ENCODE results near the gene COMMD7. TPM values are rescaled to one million over a fixed set of nuclear protein-coding genes. Genes with fewer than 3 reads are reported as not detected.

The COMMD7 gene
- total and polyA plus RNA-seq, 9 of the 15 experiments (the other 6 are each of a cell fraction or from before 2014, with no cell fraction given): 11.9 to 69.1 (median 34.7) TPM

DNA sequence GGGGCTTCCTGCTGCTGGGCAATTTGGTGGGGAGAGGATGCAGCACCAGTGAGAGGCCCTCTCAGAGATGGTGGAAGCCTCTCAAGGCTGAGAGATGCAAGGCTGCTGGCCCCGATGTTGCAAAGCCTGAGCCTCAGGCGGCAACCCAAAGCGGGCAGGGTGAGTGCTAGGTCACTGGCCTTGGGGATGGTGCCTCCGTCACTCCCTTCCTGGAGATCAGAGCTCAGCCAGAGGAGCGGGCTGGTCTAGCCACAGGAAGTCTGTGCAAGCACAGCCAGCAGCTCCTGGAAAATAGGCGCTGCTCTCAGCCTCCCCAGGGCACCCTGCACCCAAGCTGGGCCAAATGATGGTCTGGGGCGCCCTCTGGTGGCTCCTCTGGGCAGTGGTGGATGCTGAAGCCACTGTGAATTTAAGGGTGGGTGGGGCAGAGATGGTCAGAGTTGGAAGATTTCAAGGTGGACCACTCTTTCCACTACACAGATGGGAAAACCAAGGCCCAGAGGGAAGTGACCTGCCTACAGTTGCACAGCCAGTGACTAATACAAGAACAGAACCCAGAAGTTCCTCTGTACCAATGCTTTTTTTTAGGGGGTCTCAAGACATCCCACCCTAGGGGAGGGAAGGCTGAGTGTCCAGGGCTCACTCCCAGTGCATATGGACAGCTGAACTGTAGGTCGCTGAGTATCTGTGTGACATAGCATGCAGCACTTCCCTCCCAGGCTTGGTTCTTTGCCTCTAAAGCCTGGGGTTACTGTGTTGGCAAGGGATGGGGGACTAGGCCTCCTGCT lies 90.3 kb downstream of the COMMD7 start (continued):
- TF ChIP-seq ZNF407 (IDR thresholded peaks at IDR 0.05; ENCODE audit: low read depth) (no peak), ZNF143 (CRISPR knock-in tag; IDR thresholded peaks at IDR 0.05) (no peak), ZBED1 (IDR thresholded peaks at IDR 0.05) (no peak), SRSF1 (IDR thresholded peaks at IDR 0.05; ENCODE audit: low read depth, low read length) (no peak), KLF16 (IDR thresholded peaks at IDR 0.05) (0 out of 2 replicates have a peak, but pooled peaks have one; percentile 39)
- TF ChIP-seq, protein P1, sequence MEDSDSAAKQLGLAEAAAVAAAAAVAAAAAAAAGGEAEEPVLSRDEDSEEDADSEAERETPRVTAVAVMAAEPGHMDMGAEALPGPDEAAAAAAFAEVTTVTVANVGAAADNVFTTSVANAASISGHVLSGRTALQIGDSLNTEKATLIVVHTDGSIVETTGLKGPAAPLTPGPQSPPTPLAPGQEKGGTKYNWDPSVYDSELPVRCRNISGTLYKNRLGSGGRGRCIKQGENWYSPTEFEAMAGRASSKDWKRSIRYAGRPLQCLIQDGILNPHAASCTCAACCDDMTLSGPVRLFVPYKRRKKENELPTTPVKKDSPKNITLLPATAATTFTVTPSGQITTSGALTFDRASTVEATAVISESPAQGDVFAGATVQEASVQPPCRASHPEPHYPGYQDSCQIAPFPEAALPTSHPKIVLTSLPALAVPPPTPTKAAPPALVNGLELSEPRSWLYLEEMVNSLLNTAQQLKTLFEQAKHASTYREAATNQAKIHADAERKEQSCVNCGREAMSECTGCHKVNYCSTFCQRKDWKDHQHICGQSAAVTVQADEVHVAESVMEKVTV (CRISPR knock-in tag; IDR thresholded peaks at IDR 0.05): peak; percentile 96
- TF ChIP-seq, protein P2, sequence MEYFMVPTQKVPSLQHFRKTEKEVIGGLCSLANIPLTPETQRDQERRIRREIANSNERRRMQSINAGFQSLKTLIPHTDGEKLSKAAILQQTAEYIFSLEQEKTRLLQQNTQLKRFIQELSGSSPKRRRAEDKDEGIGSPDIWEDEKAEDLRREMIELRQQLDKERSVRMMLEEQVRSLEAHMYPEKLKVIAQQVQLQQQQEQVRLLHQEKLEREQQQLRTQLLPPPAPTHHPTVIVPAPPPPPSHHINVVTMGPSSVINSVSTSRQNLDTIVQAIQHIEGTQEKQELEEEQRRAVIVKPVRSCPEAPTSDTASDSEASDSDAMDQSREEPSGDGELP (CRISPR knock-in tag; IDR thresholded peaks at IDR 0.05; ENCODE audit: borderline replicate concordance): peak; percentile 68; the same call in 1 of the 2 replicates
- TF ChIP-seq, protein P3, sequence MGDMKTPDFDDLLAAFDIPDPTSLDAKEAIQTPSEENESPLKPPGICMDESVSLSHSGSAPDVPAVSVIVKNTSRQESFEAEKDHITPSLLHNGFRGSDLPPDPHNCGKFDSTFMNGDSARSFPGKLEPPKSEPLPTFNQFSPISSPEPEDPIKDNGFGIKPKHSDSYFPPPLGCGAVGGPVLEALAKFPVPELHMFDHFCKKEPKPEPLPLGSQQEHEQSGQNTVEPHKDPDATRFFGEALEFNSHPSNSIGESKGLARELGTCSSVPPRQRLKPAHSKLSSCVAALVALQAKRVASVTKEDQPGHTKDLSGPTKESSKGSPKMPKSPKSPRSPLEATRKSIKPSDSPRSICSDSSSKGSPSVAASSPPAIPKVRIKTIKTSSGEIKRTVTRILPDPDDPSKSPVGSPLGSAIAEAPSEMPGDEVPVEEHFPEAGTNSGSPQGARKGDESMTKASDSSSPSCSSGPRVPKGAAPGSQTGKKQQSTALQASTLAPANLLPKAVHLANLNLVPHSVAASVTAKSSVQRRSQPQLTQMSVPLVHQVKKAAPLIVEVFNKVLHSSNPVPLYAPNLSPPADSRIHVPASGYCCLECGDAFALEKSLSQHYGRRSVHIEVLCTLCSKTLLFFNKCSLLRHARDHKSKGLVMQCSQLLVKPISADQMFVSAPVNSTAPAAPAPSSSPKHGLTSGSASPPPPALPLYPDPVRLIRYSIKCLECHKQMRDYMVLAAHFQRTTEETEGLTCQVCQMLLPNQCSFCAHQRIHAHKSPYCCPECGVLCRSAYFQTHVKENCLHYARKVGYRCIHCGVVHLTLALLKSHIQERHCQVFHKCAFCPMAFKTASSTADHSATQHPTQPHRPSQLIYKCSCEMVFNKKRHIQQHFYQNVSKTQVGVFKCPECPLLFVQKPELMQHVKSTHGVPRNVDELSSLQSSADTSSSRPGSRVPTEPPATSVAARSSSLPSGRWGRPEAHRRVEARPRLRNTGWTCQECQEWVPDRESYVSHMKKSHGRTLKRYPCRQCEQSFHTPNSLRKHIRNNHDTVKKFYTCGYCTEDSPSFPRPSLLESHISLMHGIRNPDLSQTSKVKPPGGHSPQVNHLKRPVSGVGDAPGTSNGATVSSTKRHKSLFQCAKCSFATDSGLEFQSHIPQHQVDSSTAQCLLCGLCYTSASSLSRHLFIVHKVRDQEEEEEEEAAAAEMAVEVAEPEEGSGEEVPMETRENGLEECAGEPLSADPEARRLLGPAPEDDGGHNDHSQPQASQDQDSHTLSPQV (IDR thresholded peaks at IDR 0.05): peak; percentile 66
